Aorta (tissue), 5 donors: ENCODE measurements around the gene DNAJC6. TPM values are rescaled to one million over a fixed set of nuclear protein-coding genes. Genes with fewer than 3 reads are reported as not detected.

ENCODE experiments used
- ATAC-seq: fragments of 200-7000 bp; cut with Tn5 transposase; one replicate; pipeline ENCODE4 v1.9.1; 2022; ENCODE audit warnings: moderate library complexity; ENCODE audit not compliant: low FRiP score
- DNase-seq, 2 donors: peaks; one replicate each; pipeline ENCODE4 v3.0.0-alpha.2; 2020
- H3K27ac ChIP-seq, 2 donors: one replicate each; pipeline ENCODE4 v1.5.1; 2013; ENCODE audit warnings: low read length in 2 of 2, mild to moderate bottlenecking in 2 of 2, moderate library complexity in 2 of 2, control low read depth in 1 of 2, inconsistent platforms in 1 of 2, low read depth in 1 of 2
- H3K27me3 ChIP-seq, 2 donors: one replicate each; pipeline ENCODE4 v1.6.1; 2013; ENCODE audit warnings: control low read depth in 1 of 2, low read length in 1 of 2, mild to moderate bottlenecking in 1 of 2, moderate library complexity in 1 of 2; ENCODE audit not compliant: insufficient read depth in 2 of 2, control insufficient read depth in 1 of 2
- H3K36me3 ChIP-seq, 2 donors: one replicate each; pipeline ENCODE4 v1.6.1; 2013; ENCODE audit warnings: control low read depth in 1 of 2, low read length in 1 of 2, mild to moderate bottlenecking in 1 of 2; ENCODE audit not compliant: insufficient read depth in 2 of 2, control insufficient read depth in 1 of 2
- H3K4me1 ChIP-seq, 2 donors: one replicate each; pipeline ENCODE4 v1.6.1; 2013; ENCODE audit warnings: low read length in 2 of 2, control low read depth in 1 of 2, mild to moderate bottlenecking in 1 of 2, moderate library complexity in 1 of 2; ENCODE audit not compliant: insufficient read depth in 2 of 2, control insufficient read depth in 1 of 2
- H3K4me3 ChIP-seq, 2 donors: one replicate each; pipeline ENCODE4 v1.5.1; 2013; ENCODE audit warnings: low read length in 2 of 2, control low read depth in 1 of 2, mild to moderate bottlenecking in 1 of 2
- H3K9me3 ChIP-seq: one replicate; pipeline ENCODE4 v1.6.1; 2013; ENCODE audit warnings: mild to moderate bottlenecking, low read length; ENCODE audit not compliant: control insufficient read depth
- WGBS, 2 donors: extraction: QIAGEN DNeasy Blood & Tissue Kit; methylation state at CpG; one replicate each; pipeline ENCODE4 v1.1.7; 2013; 5-methylcytosine and 5-hydroxymethylcytosine counted together
- intact Hi-C, 2 donors: fragments of 100-400 bp; cut with DNase I; formaldehyde crosslinking; loops; one replicate each; pipeline versions ENCODE4 v1.14.2 to v1.15.0; 2022
- polyA plus RNA-seq, 2 donors: library from polyadenylated mRNA; stranded (reverse); fragments of 200-250 nt; gene quantifications; one replicate each; pipeline ENCODE4 v1.2.3, GENCODE V29; 2013
- total RNA-seq, 2 donors: library from RNA; stranded (reverse); fragmentation: NEBNext Ultra II Directional; extraction: Animal tissue kit (Norgen Biotek cat#: 25700); gene quantifications; one replicate each; pipeline ENCODE4 v1.2.1, GENCODE V29; 2021
- donor health status: healthy with polysubstance abuse.
- donor health status: Bipolar disorder and iron deficiency.
- donor health status: DM: no; HTN: no; CAD: no.
- donor health status: DM: no; HTN: no; CAD: no.
- donor health status: DM: yes; HTN: yes; CAD: no.

The DNAJC6 gene
- total and polyA plus RNA-seq, 4 donors, result 1.3 to 3.8 (median 2.3) TPM; not detected in 1

GRCh38 chr1:65431111-65431705 lies 121.9 kb downstream of the DNAJC6 start:
- H3K36me3 ChIP-seq, result peaks cover 0 to 3% of the 10 kb centered on the region in 2 donors
- no peak overlapping the region for H3K27ac ChIP-seq
- H3K9me3 ChIP-seq, result no peaks in the 10 kb centered on the region
- intact Hi-C loops, result loop anchor here (5.0 to 10.0 kb wide), 2 partner anchors 256 to 366 kb away; no protein-coding TSS in a partner anchor
- 26 to 52% methylated on average over 1 of the region's 1 CpG for WGBS, 2 donors
- no peak overlapping the region for H3K4me3 ChIP-seq
- ATAC-seq (no peak), DNase-seq (no peak)
- peaks cover 0 to 1% of the 10 kb centered on the region in 2 donors for H3K4me1 ChIP-seq
- no peaks in the 10 kb centered on the region for H3K27me3 ChIP-seq

GRCh38 chr1:65432918-65433317 lies 123.6 kb downstream of the DNAJC6 start:
- Histone ChIP-seq H3K27ac (no peak overlapping the region), H3K4me3 (no peak overlapping the region), H3K27me3 (no peaks in the 10 kb centered on the region), H3K9me3 (no peaks in the 10 kb centered on the region), H3K4me1 (peaks cover 0 to 1% of the 10 kb centered on the region in 2 donors), H3K36me3 (peaks cover 0 to 2% of the 10 kb centered on the region in 2 donors)
- ATAC-seq (no peak), DNase-seq (no peak)
- 76 to 77% methylated on average over 8 of the region's 8 CpGs for WGBS, 2 donors
- intact Hi-C loops, result loop anchor here (5.0 to 10.0 kb wide), 2 partner anchors 254 to 368 kb away; no protein-coding TSS in a partner anchor

- intact Hi-C loops, result loop anchor here (5.0 to 10.0 kb wide), 2 partner anchors 253 to 369 kb away; no protein-coding TSS in a partner anchor
- 76 to 82% methylated on average over 1 of the region's 1 CpG for WGBS, 2 donors
Measured at GRCh38 chr1:65434255-65434654, 124.9 kb downstream of the DNAJC6 start.

GRCh38 chr1:65434760-65435159 lies 125.4 kb downstream of the DNAJC6 start:
- no peak overlapping the region for H3K4me3 ChIP-seq
- H3K4me1 ChIP-seq, result no peaks in the 10 kb centered on the region
- ATAC-seq (no peak), DNase-seq (no peak)
- 88 to 93% methylated on average over 3 of the region's 3 CpGs for WGBS, 2 donors
- H3K27me3 ChIP-seq, result no peaks in the 10 kb centered on the region
- H3K36me3 ChIP-seq, result peaks cover 0 to 2% of the 10 kb centered on the region in 2 donors
- intact Hi-C loops, result loop anchor here (5.0 to 10.0 kb wide), 2 partner anchors 253 to 370 kb away; no protein-coding TSS in a partner anchor
- H3K27ac ChIP-seq, result no peak overlapping the region
- H3K9me3 ChIP-seq, result no peaks in the 10 kb centered on the region

More at GRCh38 chr1:65434255-65434654, 124.9 kb downstream of the DNAJC6 start:
- no peaks in the 10 kb centered on the region for H3K27me3 ChIP-seq
- peaks cover 0 to 2% of the 10 kb centered on the region in 2 donors for H3K36me3 ChIP-seq
- no peaks in the 10 kb centered on the region for H3K9me3 ChIP-seq
- peaks cover 0 to under 1% of the 10 kb centered on the region in 2 donors for H3K4me1 ChIP-seq
- no peak overlapping the region for H3K4me3 ChIP-seq
- no peak overlapping the region for H3K27ac ChIP-seq
- no peak for ATAC-seq
- DNase-seq, result no peak

GRCh38 chr1:65435987-65436386 lies 126.6 kb downstream of the DNAJC6 start:
- intact Hi-C loops, result loop anchor here in 1 of 2 donors (10.0 kb wide), 1 partner anchor 371 kb away; no protein-coding TSS in a partner anchor
- Histone ChIP-seq H3K9me3 (no peaks in the 10 kb centered on the region), H3K27ac (no peak overlapping the region), H3K27me3 (no peaks in the 10 kb centered on the region), H3K4me1 (no peaks in the 10 kb centered on the region), H3K4me3 (no peak overlapping the region), H3K36me3 (peaks cover 0 to 2% of the 10 kb centered on the region in 2 donors)
- WGBS, 2 donors, result 6 to 15% methylated on average over 2 of the region's 2 CpGs
- DNase-seq (no peak), ATAC-seq (no peak)

- Histone ChIP-seq H3K27me3 (no peaks in the 10 kb centered on the region), H3K9me3 (peaks cover 1% of the 10 kb centered on the region), H3K36me3 (no peaks in the 10 kb centered on the region), H3K4me3 (no peak overlapping the region), H3K27ac (no peak overlapping the region), H3K4me1 (no peaks in the 10 kb centered on the region)
- ATAC-seq (no peak), DNase-seq (no peak)
- intact Hi-C loops, result loop anchor here in 1 of 2 donors (10.0 kb wide), 1 partner anchor 373 kb away; no protein-coding TSS in a partner anchor
- 95 to 96% methylated on average over 7 of the region's 7 CpGs for WGBS, 2 donors
Measured at GRCh38 chr1:65437616-65438015, 128.3 kb downstream of the DNAJC6 start.

- no peaks in the 10 kb centered on the region for H3K36me3 ChIP-seq
- no peaks in the 10 kb centered on the region for H3K4me1 ChIP-seq
- intact Hi-C loops, result no loop called here
- WGBS, 2 donors, result 88 to 91% methylated on average over 12 of the region's 12 CpGs
- DNase-seq, result no peak
- H3K4me3 ChIP-seq, result no peak overlapping the region
- peaks cover 1% of the 10 kb centered on the region for H3K9me3 ChIP-seq
- no peak overlapping the region for H3K27ac ChIP-seq
- no peaks in the 10 kb centered on the region for H3K27me3 ChIP-seq
- ATAC-seq, result no peak
Measured at GRCh38 chr1:65440322-65440900, 131.1 kb downstream of the DNAJC6 start.

- DNase-seq (no peak), ATAC-seq (no peak)
- no peaks in the 10 kb centered on the region for H3K4me1 ChIP-seq
- H3K36me3 ChIP-seq, result no peaks in the 10 kb centered on the region
- H3K4me3 ChIP-seq, result no peak overlapping the region
- H3K27me3 ChIP-seq, result no peaks in the 10 kb centered on the region
- no peak overlapping the region for H3K27ac ChIP-seq
- intact Hi-C loops, result no loop called here
- 50 to 55% methylated on average over 1 of the region's 1 CpG for WGBS, 2 donors
- peaks cover 1% of the 10 kb centered on the region for H3K9me3 ChIP-seq
Measured at GRCh38 chr1:65440915-65441314, 131.6 kb downstream of the DNAJC6 start.

GRCh38 chr1:65441464-65441863 lies 132.1 kb downstream of the DNAJC6 start:
- DNase-seq (no peak), ATAC-seq (no peak)
- Histone ChIP-seq H3K27me3 (no peaks in the 10 kb centered on the region), H3K4me3 (no peak overlapping the region), H3K4me1 (no peaks in the 10 kb centered on the region), H3K36me3 (no peaks in the 10 kb centered on the region), H3K9me3 (peaks cover 1% of the 10 kb centered on the region), H3K27ac (no peak overlapping the region)
- intact Hi-C loops, result no loop called here
- 23 to 29% methylated on average over 3 of the region's 3 CpGs for WGBS, 2 donors
